IMR-90 (cell line): Measurements from ENCODE around the gene ARMC9. TPM values are rescaled to one million over a fixed set of nuclear protein-coding genes. Genes with fewer than 3 reads are reported as not detected.

Experiments
- ATAC-seq: fragments of 200-7000 bp; cut with Tn5 transposase; 2 replicates; pipeline ENCODE4 v1.9.1; 2020; ENCODE audit warnings: low read depth, mild to moderate bottlenecking, moderate library complexity
- BruUV-seq: library from RNA; stranded (reverse); fragments of 400-500 nt; replicated peaks from 2 replicates; lab custom pipeline; 2021; lab: Mats Ljungman, UMichigan
- CTCF ChIA-PET: fragments of 300-600 bp; formaldehyde crosslinking; extraction: SDS; loops from one replicate; lab custom pipeline; 2021; ENCODE audit warnings: antibody characterized with exemption; lab: Yijun Ruan, JAX
- POLR2A ChIA-PET: fragments of 300-600 bp; sonication (Branson Sonifier 250); formaldehyde crosslinking; loops from one replicate; lab custom pipeline; 2022; ENCODE audit warnings: antibody characterized with exemption; ENCODE audit not compliant: unreplicated experiment; lab: Charles Lee
- DNase-seq: peaks from one replicate; pipeline ENCODE4 v3.0.0; 2013
- H2AFZ ChIP-seq: replicated peaks from 2 replicates; pipeline ENCODE3; 2013; ENCODE audit warnings: low read length, mild to moderate bottlenecking; ENCODE audit not compliant: poor library complexity
- H2AK5ac ChIP-seq: 2 replicates; pipeline ENCODE4 v1.6.1; 2013; ENCODE audit warnings: low read depth, low read length, inconsistent platforms
- H2AK9ac ChIP-seq: replicated peaks from 2 replicates; pipeline ENCODE3; 2013; ENCODE audit warnings: mild to moderate bottlenecking, low read depth, low read length, moderate library complexity; ENCODE audit not compliant: poor library complexity
- H2BK120ac ChIP-seq: 2 replicates; pipeline ENCODE4 v1.6.1; 2013; ENCODE audit warnings: low read depth, low read length, inconsistent platforms
- H2BK15ac ChIP-seq: 3 replicates; pipeline ENCODE4 v1.6.1; 2013; ENCODE audit warnings: low read depth, low read length, inconsistent platforms
- H2BK20ac ChIP-seq: 2 replicates; pipeline ENCODE4 v1.6.1; 2013; ENCODE audit warnings: low read depth, mild to moderate bottlenecking, inconsistent platforms, low read length, moderate library complexity
- H2BK5ac ChIP-seq: 2 replicates; pipeline ENCODE4 v1.6.1; 2013; ENCODE audit warnings: mild to moderate bottlenecking, low read depth, low read length, inconsistent platforms; ENCODE audit not compliant: poor library complexity, severe bottlenecking
- H3K14ac ChIP-seq: replicated peaks from 2 replicates; pipeline ENCODE4 v1.6.1; 2013; ENCODE audit warnings: low read depth, low read length, inconsistent platforms
- H3K18ac ChIP-seq: 2 replicates; pipeline ENCODE4 v1.6.1; 2013; ENCODE audit warnings: low read depth, low read length, control low read depth
- H3K23ac ChIP-seq: 2 replicates; pipeline ENCODE4 v1.6.1; 2013; ENCODE audit warnings: low read depth, low read length, inconsistent platforms
- H3K27ac ChIP-seq: 2 replicates; pipeline ENCODE4 v1.5.1; 2013; ENCODE audit warnings: mild to moderate bottlenecking, control low read depth, low read length; ENCODE audit not compliant: insufficient read depth
- H3K27me3 ChIP-seq: 2 replicates; pipeline ENCODE4 v1.6.1; 2013; ENCODE audit warnings: low read length; ENCODE audit not compliant: control insufficient read depth, insufficient read depth
- H3K36me3 ChIP-seq: 2 replicates; pipeline ENCODE4 v1.6.1; 2013; ENCODE audit warnings: low read length, mixed read lengths; ENCODE audit not compliant: control insufficient read depth, insufficient read depth
- H3K4ac ChIP-seq: 2 replicates; pipeline ENCODE4 v1.6.1; 2013; ENCODE audit warnings: low read depth, low read length, inconsistent platforms
- H3K4me1 ChIP-seq: 2 replicates; pipeline ENCODE4 v1.6.1; 2013; ENCODE audit warnings: low read length, mixed read lengths; ENCODE audit not compliant: control insufficient read depth, insufficient read depth
- H3K4me2 ChIP-seq: 2 replicates; pipeline ENCODE4 v1.6.1; 2013; ENCODE audit warnings: low read depth, mild to moderate bottlenecking, control low read depth, low read length, moderate library complexity
- H3K4me3 ChIP-seq: 2 replicates; pipeline ENCODE4 v1.5.1; 2013; ENCODE audit warnings: low read depth, mild to moderate bottlenecking, control low read depth, low read length, moderate library complexity; ENCODE audit not compliant: insufficient read depth
- H3K56ac ChIP-seq: 2 replicates; pipeline ENCODE4 v1.6.1; 2013; ENCODE audit warnings: low read length, inconsistent platforms; ENCODE audit not compliant: insufficient read depth; ENCODE audit errors: extremely low read depth
- H3K79me1 ChIP-seq, 2 experiments: 2 replicates each; pipeline ENCODE4 v1.6.1; 2013; ENCODE audit warnings: low read length in 2 of 2, inconsistent platforms in 1 of 2, low read depth in 1 of 2
- H3K9ac ChIP-seq: 2 replicates; pipeline ENCODE4 v1.6.1; 2013; ENCODE audit warnings: low read depth, low read length, control low read depth
- H3K9me1 ChIP-seq: 2 replicates; pipeline ENCODE4 v1.6.1; 2013; ENCODE audit warnings: low read length, inconsistent platforms; ENCODE audit not compliant: insufficient read depth
- H3K9me3 ChIP-seq: 2 replicates; pipeline ENCODE4 v1.6.1; 2013; ENCODE audit warnings: low read length; ENCODE audit not compliant: control insufficient read depth, insufficient read depth
- H4K20me1 ChIP-seq: 2 replicates; pipeline ENCODE4 v1.6.1; 2013; ENCODE audit warnings: low read length, inconsistent platforms; ENCODE audit not compliant: insufficient read depth
- H4K5ac ChIP-seq: 2 replicates; pipeline ENCODE4 v1.6.1; 2013; ENCODE audit warnings: mild to moderate bottlenecking, low read depth, low read length, control low read depth
- H4K8ac ChIP-seq, 2 experiments: 2 replicates each; pipeline ENCODE4 v1.6.1; 2013; ENCODE audit warnings: low read depth in 2 of 2, low read length in 2 of 2, control low read depth in 1 of 2, inconsistent platforms in 1 of 2
- H4K91ac ChIP-seq: 2 replicates; pipeline ENCODE4 v1.6.1; 2013; ENCODE audit warnings: low read depth, low read length, inconsistent platforms; ENCODE audit not compliant: insufficient read depth
- ELK1 ChIP-seq: fragments of 150-350 bp; IDR thresholded peaks from 2 replicates; pipeline ENCODE4 v1.6.1; 2016; ENCODE audit warnings: low read depth, mild to moderate bottlenecking, low read length, moderate library complexity, borderline replicate concordance
- MAZ ChIP-seq: IDR thresholded peaks from 2 replicates; pipeline ENCODE4 v1.6.1; 2012; ENCODE audit warnings: low read depth, mild to moderate bottlenecking, low read length, improper control_type of control experiment, moderate library complexity, borderline replicate concordance
- USF2 ChIP-seq: fragments of 150-350 bp; IDR thresholded peaks from 2 replicates; pipeline ENCODE4 v1.6.1; 2017; ENCODE audit warnings: mild to moderate bottlenecking, antibody characterized with exemption, low read length, low read depth
- WGBS, 2 experiments: methylation state at CpG; one replicate each; pipeline versions ENCODE4 v1.1.5 to v1.1.7; 2013; ENCODE audit warnings: missing lambda C conversion rate in 2 of 2; ENCODE audit not compliant: insufficient read length in 1 of 2; ENCODE audit errors: extremely low coverage in 2 of 2; 5-methylcytosine and 5-hydroxymethylcytosine counted together
- dilution Hi-C: fragments of 300-500 bp; cut with HindIII; formaldehyde crosslinking; loops from one replicate; pipeline ENCODE4 v1.14.3; 2018; ENCODE audit warnings: low sequenced_read_pairs; ENCODE audit not compliant: unreplicated experiment
- in situ Hi-C: fragments of 300-500 bp; cut with MboI; formaldehyde crosslinking; loops from 3 replicates; pipeline ENCODE4 v1.14.3; 2019; ENCODE audit warnings: low sequenced_read_pairs, inconsistent platforms, mixed read lengths
- intact Hi-C: fragments of 100-400 bp; cut with micrococcal nuclease; formaldehyde crosslinking; loops from 2 replicates; pipeline ENCODE4 v1.10.0; 2022
- polyA plus RNA-seq, 3 experiments: library from polyadenylated mRNA; depleted of rRNA; stranded (reverse); fragments of >200 nt; gene quantifications; 2 replicates each; pipeline ENCODE4 v1.2.3, GENCODE V29; 2012; ENCODE audit warnings: low replicate concordance in 1 of 3
- total RNA-seq: library from RNA; depleted of rRNA; stranded (reverse); fragments of >200 nt; gene quantifications from 2 replicates; pipeline ENCODE4 v1.2.3, GENCODE V29; 2012

Gene ARMC9
- total and polyA plus RNA-seq, 2 of the 4 experiments (the other 2 are of a cell fraction): 36.0 to 46.6 TPM

GRCh38 chr2:231323316-231323715 lies 124.9 kb downstream of the ARMC9 start:
- Histone ChIP-seq H2BK120ac (no peak overlapping the region), H3K9me1 (peaks cover 12% of the 10 kb centered on the region), H3K4me3 (no peak overlapping the region), H2AK9ac (no peak overlapping the region), H3K27me3 (no peaks in the 10 kb centered on the region), H3K56ac (no peak overlapping the region), H4K5ac (no peak overlapping the region), H3K36me3 (peaks cover 9% of the 10 kb centered on the region; the same call in 1 of the 2 replicates), H3K9ac (no peak overlapping the region), H2BK20ac (no peak overlapping the region), H2AFZ (no peak overlapping the region), H3K9me3 (no peaks in the 10 kb centered on the region), H4K91ac (no peak overlapping the region), H3K4me2 (no peak overlapping the region), H3K79me1 (no peaks in the 10 kb centered on the region; a peak in 1 of 4 replicates), H2BK15ac (no peak overlapping the region), H2BK5ac (no peak overlapping the region), H4K8ac (no peak overlapping the region), H2AK5ac (no peak overlapping the region), H3K27ac (no peak overlapping the region), H3K4ac (no peak overlapping the region), H4K20me1 (no peaks in the 10 kb centered on the region), H3K14ac (no peak overlapping the region), H3K4me1 (no peaks in the 10 kb centered on the region), H3K18ac (no peak overlapping the region), H3K23ac (no peak overlapping the region)
- ChIA-PET CTCF (interaction anchor here (0.7 kb wide), 1 partner anchor 77 kb away, joined by 5 read pairs; no protein-coding TSS in a partner anchor), POLR2A (no interaction called here)
- dilution Hi-C loops: no loop called here
- no TSS peak for BruUV-seq
- DNase-seq (no peak), ATAC-seq (no peak)
- 100% methylated on average over 1 of the region's 9 CpGs; no CpG with 5 or more reads in 1 of the 2 experiments for WGBS, 2 experiments
- TF ChIP-seq ELK1 (no peak), MAZ (no peak), USF2 (no peak)
- in situ Hi-C loops: no loop called here
- intact Hi-C loops: no loop called here
